Uterus (tissue), 2 donors: ENCODE data around the gene PIAS4.

Experiments used
- CTCF ChIP-seq, 4 experiments: fragments of 200-600 bp in 2 of 4; fragments of 450-650 bp in 2 of 4; sonication (generic) in 2 of 4; IDR thresholded peaks; one replicate each; pipeline ENCODE4 v1.5.1; 2016 to 2019; ENCODE audit warnings: antibody characterized with exemption in 4 of 4, mild to moderate bottlenecking in 2 of 4, moderate library complexity in 1 of 4
- POLR2A ChIP-seq, 2 donors: fragments of 450-650 bp; IDR thresholded peaks; one replicate each; pipeline ENCODE4 v1.6.1; 2016; ENCODE audit warnings: antibody characterized with exemption in 2 of 2, mild to moderate bottlenecking in 1 of 2, moderate library complexity in 1 of 2

- TF ChIP-seq CTCF (IDR thresholded peaks at IDR 0.05) (no peak), POLR2A (IDR thresholded peaks at IDR 0.05) (no peak)
Observed at GRCh38 chr19:4007836-4008539, 452 bp downstream of the PIAS4 start.
